HG03045 (cell line): ENCODE measurements around the gene CSTPP1.

Source experiments
- ATAC-seq: cut with Tn5 transposase; IDR thresholded peaks from one replicate; pipeline ENCODE4 v1.9.1; 2021; ENCODE audit warnings: mild to moderate bottlenecking, moderate library complexity; ENCODE audit not compliant: unreplicated experiment

CSTPP1 gene

DNA sequence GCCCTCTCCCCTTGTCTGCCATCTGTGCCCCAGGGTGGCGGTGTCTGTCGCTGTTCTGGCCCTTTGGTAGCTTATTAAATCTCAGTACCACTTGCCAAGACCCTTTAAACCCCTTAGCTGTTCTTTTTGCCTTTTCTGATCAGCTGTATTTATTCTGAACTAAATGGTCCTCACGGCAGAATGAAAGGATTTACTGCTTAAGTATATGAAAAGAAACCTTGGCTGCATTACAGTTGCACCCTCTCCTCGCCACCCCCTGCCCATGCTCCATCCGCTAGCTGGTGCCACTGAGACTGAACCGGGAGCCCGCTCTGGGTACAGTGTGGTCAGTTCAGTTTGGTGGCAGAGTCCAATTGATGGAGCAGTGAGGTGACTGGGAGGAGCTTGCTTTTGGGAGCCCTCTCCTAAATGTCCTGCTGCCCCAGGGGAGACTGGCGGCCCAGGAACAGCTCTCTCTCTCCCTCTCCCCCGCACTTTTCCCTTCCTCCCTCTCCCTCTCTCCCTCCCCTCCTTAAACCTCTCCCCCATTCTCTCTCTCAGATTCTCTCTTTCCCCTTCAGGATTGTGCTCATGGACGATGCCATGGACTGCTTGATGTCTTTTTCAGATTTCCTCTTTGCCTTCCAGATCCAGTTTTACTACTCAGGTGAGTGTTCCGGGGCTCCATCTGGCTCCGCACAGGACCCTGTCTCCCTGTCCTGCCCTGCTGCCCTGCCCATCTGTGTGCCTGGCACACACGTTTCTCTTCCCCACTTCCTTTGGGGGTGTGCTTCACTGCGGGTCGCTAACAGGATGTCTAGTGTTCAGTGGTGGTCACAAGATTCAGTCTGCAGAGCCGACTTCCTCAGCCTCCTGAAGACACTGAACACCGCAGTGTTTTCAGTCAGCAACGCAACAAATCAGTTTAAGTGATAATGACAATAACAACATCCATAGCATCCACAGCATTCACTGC lies 218.3 kb downstream of the CSTPP1 start:
- ATAC-seq = no peak

DNA sequence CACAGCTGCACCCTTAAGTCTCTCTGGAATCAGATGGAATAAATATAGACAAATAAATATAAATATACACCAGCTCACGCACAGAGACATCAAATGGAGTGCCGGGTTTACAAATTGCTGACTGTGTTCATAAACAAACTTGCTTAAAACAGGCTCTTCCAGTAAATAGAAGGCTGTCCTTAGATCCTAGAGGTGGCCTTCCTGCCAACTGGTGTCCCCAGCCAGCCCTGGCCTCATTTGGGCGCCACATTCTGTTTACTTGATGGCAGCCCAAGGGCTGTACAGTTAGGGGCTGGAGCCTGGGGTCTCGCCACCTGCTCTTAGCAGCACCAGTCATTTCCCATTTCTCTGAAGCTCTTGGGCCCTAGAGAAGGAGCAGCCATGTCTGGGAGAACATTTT lies 219.3 kb downstream of the CSTPP1 start:
- ATAC-seq = no peak

DNA sequence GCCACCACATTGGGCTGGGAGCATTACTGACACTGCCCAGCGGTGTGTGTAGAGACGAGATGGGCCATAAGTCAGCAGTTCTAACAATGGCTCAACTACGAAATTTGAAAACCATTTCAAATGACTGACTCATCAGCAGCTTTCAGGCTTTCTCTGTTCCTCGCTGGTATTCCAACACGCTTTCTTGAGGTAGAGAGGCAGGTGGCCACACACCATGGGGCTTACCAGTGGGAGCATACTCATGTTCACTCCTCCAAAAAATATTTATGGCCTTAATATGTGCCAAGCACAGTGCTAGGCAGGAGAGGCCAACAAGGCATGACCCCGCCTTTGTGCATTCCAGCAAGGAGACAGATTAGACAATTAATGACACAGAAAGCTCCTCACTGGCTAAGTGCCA lies 219.8 kb downstream of the CSTPP1 start:
- no peak for ATAC-seq

DNA sequence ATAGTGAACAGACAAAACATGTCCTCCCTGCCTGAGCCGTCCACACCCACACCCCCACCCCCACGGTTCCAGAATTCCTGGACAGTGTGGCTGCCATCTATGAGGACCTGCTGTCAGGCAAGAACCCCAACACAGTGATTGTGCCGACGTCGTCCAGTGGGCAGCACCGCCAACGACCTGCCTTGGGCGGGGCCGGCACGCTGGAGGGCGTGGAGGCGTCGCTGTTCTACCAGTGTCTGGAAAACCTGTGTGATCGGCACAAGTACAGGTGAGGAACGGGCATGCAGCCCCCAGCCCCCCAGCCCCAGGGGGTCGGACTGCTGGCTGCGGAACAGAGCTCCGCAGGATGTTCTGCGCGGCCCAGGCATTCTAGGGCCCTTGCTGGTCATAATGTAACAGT lies 220.4 kb downstream of the CSTPP1 start:
- no peak for ATAC-seq

DNA sequence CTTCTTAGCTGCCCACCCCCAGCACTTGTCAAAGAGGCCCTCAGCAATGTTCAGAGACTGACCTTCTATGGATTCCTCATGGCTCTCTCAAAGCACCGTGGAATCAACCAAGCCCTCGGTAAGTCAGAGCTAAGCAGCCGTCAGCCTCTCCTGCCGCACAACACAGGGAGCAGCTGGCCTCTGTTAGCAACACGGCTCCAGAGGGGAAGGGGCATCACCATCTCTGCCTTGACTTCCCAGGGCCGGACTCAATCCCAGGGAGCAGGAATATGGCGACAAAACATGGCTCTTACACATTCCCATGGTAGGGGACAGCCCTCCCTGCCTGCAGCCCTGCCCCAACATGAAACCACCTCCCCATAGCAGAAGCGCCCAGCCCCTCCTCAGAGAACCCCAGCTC lies 221.2 kb downstream of the CSTPP1 start:
- no peak for ATAC-seq

DNA sequence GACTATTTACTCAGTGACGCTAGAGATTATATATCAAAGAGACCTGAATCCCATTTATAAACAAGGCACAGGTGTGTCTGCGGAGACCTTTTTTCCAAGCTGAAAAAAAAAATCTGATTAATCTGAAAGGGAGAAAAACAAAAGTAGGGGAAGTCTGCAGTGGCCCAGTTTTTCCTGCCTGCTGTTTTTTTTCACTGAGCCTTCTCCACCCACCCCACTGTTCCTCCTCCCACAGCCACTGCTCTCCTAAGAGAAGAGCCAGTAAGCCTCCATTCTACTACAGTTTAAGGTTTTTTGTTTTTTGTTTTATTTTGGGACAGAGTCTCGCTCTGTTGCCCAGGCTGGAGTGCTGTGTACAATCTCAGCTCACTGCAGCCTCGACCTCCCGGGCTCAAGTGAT lies 221.7 kb downstream of the CSTPP1 start:
- ATAC-seq = no peak

DNA sequence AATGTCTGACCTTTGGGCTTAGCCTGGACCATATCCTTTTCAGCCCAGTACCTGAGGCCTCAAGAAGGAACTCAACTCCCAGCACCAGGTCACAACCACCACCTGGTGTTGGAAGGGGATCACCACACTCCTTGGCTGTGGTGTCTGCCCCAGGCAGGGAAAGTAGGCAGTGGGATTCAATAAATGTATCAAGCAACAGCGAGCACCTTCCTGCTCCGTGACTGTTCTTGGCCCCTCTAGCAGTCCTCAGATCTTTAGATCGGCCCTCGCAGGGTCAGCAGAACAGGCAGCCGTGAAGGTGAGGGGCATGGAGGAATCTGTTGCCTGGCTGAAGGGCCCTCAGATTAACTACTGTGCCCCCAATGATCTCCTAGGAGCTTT lies 224.2 kb downstream of the CSTPP1 start:
- no peak for ATAC-seq

DNA sequence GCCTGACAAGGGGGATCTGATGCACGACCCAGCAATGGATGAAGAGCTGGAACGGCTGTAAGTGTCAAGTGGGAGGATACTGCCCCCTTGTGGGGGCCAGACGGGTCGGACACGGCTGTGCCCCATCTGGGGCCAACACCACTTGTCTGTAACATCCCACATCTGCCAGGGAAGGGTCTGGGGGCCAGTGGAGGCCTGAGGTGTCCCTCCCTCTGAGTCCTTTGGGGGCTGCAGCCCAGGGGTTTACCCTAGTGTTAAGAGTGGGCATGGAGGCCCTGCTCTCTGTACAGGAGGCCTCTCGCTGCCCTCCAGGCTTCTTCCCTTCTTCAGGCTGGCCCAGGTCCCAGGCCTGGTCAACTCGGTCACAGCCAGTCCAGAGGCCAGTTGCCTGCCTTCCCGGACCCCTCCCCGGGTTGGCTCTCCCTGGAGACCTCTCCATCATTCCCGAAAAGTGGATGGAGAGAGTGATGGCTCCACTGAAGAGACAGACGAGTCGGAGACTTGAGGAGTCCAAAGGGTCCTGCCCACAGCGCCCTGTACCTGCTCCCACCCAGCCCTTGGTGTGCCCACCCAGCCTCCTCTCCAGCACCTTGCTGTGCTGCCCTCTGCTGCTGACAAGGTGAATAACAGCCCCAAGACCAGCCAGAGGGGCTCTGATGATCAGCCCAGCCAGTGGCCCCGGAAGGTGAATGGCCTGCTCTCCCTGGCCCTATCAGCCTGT lies 224.7 kb downstream of the CSTPP1 start:
- ATAC-seq = no peak

DNA sequence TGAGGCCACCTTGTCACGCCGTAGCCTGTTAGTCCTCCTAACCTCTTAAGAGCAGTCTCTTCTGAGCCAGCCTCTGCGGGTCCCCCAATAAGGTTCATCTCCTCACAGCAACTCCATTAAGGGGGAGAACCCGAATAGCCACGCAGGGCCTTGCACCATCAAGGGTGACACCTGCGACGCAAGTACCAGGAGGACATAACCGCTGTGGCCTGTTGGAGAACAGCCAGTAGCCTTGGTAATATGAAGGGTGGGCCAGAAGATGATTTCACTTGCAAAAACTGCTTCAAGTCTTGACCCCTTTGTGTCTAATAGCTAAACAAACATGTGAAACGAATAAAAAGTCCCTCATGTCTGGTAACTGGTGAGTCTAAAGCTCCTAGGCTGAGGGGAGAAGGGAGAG lies 225.3 kb downstream of the CSTPP1 start:
- no peak for ATAC-seq

DNA sequence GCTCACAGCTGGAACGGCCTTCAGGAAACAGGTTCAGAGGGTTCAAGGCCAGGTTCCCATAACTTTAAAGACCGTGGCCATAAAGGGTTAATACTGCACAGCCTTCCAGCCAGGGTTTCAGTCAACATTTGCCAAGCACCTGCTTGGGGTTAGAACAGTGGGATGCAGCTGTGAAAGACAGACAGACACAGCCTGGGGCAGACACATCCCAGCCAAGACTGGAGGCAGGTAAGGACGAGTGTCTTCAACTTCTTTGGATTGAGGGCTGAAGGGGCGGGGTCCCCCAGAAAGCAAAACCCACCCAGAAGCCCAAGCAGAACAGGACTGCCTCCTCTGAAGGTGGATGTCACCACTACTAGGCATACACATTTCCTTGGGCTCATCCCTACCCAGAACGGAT lies 225.9 kb downstream of the CSTPP1 start:
- ATAC-seq = no peak

DNA sequence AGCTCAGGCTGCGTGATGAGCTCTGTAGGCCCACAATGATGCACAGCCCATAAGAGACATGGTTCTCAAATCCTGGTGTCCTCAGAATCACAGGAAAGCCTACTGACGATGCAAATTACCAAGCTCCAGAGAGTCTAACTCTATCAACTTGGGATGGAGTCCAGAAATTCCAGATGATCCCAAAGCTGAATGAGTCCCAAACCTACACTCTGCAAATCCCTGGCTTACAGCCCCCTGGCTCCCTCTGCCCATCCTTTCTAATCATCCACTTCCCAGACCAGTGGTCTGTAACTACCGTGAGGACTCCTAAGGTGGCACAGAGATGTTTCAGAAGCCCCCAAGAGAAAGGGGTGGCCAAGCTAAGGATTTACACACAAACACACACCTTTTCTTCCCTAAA lies 226.6 kb downstream of the CSTPP1 start:
- no peak for ATAC-seq

DNA sequence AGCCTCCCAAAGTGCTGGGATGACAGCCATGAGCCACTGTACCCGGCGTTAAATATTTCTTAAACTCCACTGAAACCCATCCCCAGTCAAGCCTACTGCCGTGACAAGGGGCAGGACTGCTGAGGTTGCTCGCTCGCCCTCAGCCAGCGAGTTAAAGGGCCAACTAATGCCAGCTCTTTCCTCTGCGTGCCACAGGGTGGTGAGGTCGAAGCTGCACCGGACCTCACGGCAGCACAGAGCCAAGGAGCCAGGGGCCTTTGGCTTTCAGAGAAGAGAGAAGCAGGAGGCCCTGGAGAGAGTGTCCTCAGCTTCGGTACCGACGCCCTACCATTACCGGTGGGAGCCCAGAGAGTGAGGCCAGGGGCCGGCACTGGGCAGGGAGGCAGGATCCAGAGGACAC lies 227.3 kb downstream of the CSTPP1 start:
- no peak for ATAC-seq

DNA sequence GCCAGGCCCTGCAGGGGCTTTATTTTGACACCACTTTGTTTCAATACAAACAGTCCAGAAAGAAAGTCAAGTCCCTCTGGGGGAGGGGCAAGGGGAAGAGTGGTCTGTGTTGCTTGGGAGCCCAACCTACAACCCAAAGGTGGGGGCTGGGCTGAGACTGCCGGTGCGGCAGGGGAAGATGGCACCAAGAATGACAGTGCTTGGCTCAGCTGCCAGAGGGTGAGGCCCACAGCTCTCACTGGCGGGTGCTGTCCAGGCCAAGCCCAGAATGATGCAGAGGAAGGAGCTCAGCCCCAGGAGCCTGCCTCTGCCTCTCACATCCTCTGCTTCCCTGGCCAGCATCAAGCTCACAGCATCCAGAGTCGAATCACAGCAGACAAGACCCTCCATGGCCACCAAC lies 227.8 kb downstream of the CSTPP1 start:
- ATAC-seq = no peak

DNA sequence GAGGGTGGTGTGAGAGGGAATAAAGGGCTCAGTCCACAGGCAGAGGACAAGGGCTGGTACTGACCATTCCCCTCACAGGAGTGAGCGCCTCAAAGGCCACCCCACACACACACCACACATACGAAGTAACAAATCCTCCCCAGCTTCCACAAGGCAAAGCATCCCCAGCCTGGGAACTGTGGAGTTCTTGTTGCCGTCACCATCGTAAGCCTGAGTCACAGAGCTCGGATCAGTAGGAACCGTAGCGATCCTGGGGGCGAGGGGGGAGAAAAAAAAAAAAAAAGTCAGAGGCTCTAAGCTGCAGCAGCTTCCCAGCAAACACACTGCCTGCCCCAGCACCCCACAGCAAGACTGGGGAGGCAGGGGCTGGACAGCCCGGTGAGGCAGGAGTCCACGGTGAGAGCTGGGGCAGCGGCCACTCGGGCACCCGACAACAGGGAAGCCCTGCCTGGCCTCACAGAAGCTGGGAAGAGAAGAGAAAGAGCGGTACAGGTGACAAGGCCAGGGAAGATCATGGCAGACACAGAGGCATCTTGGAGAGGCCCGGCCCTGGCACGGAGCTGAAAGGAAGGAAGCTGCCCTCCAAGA lies 228.8 kb downstream of the CSTPP1 start:
- ATAC-seq = no peak

DNA sequence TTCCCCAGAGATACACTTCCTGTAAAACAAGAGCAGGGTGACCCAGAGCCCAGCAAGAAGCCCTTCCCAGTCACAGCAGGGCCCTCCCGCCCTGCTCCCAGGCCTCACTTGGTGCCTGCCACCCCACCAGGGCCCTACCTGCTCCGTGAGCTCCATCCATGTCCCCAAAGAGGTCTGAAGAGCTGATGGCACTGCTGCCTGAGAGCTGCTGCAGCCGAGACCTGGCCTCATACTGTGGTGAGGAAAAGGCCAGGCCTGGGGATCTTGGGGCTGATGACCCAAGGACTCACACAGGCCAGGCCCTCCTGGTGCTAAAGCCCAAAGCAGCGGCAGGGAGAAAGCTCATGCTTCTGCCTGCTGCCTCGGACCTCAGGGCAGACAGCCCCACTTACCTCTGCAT lies 229.8 kb downstream of the CSTPP1 start:
- no peak for ATAC-seq

DNA sequence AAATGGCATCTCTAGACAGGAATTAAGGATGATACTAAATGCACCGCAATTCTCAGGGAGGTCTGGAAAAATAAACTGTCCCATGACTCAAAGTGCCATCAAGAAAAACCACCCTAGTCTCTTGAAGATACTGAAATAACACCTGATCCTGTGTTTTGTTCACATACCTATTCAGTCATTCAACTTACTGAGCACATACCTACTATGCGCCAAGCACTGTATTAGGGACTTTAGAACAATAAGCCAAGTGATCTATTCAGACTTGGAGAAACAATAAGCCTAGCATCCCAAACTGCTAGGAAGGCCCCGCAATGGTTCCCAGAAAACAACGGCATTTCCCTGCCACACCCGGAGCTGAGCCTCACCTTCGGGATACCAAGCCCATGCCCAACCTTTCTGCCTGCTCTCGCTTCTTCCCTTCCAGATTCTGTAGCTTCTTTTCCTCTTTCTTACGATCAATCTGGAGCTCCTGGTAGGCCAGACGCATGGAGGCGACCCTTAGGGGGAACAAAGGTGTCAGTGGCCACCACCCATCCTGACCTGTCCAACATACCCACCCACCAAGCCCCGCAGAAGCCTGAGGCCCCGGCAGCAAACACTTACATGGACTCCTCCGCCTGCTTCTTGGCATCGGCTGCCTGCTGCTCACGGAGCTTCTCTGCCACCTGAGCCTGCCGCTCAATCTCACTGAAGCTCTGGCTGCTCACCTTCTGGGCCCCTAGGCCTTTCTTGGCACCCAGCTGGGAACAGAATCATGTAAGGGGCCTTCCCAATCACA lies 234.7 kb downstream of the CSTPP1 start:
- ATAC-seq = no peak

DNA sequence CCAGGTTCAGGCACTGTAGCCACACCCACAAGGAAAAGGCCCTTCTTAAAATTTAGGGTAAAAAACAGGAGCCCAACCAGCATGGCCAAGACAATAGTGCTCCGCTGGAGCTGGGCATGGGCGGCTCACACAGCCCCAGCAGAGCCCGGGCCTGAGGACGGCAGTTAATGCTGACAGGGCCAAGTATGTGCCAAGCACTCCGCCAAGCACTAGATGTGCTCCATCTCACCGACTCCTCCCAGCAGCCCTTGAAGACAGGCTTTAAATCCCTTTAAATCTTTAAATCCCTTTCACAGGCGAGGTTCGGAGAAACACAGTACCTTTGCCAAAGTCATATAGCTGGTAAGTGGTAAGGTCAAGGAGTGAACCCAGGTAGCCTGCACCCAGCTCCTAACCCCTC lies 235.3 kb downstream of the CSTPP1 start:
- no peak for ATAC-seq

DNA sequence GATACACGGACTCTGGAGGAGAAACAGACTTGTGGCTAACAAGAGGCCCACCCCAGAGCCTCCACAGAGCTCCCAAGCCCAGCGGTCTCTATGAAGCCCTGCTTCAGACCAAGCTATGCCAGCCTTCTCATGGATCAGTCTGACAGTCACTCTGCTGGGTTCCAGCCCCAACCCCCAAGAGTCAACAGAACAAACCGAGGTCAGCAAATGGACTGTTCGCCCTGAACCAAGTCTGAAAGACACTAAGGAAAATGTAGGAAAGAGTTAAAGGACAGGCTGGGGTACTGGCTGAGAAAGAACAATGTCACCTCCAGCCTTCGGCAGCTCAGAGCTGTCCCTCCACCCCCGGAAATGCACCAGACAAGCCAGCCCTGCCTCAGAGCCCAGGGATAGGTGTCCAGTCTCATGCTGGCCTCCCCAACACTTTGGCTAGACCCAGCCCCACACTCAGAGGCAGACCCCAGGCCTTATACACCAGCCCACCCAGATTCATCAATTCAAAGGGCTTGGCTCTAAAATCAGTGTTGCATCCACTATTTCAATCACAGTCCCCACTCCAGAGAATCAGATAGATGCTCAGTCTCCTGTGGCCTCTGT lies 236.3 kb downstream of the CSTPP1 start:
- ATAC-seq = no peak

DNA sequence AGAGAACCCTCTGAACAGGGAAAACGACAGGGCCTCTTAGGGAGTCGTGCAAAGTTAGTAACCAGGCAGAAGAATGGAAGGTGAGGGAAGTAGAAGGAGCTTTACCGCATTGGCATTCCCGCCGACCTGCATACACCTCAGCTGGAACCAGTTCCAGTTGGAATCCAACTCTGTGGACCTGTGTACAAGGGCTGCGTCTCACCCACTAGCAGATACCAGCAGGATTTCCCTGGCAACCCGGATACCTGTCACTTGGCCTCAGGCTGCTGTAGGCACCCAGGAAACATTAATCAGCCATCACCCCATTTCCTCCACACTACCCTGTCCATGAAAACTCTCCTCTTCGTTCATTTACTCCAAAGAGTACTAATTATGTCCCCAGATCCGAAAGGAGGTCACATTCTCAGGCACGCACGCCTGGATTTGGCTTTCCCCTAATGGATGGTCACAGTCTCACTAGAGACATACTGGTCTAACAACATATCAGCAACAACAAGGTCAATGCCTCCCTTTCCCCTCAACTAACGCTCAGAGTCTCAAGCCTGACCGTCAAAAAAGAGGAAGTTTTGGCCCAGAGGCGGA lies 239.3 kb downstream of the CSTPP1 start:
- ATAC-seq = no peak
